CD4-positive, alpha-beta T cell (primary cell): ENCODE results near the gene CAPN10. TPM values are rescaled to one million over a fixed set of nuclear protein-coding genes. Genes with fewer than 3 reads are reported as not detected.

Experiments used
- ATAC-seq: fragments of 200-7000 bp; cut with Tn5 transposase; one replicate; pipeline ENCODE4 v1.10.0; 2022; ENCODE audit warnings: mild to moderate bottlenecking; ENCODE audit not compliant: poor library complexity
- CTCF ChIA-PET: fragments of 350-600 bp; sonication (Branson Sonifier 250); formaldehyde crosslinking; loops from one replicate; lab custom pipeline; 2021; ENCODE audit warnings: antibody characterized with exemption, inconsistent platforms; lab: Charles Lee
- POLR2A ChIA-PET: fragments of 350-600 bp; sonication (Branson Sonifier 250); formaldehyde crosslinking; loops from one replicate; lab custom pipeline; 2021; ENCODE audit warnings: antibody characterized with exemption, inconsistent platforms; lab: Charles Lee
- DNase-seq, 14 experiments: peaks; one replicate each; pipeline ENCODE4 v3.0.0-alpha.2; 2013 to 2020; ENCODE audit warnings: mixed read lengths in 2 of 14
- H3K27ac ChIP-seq, 2 donors: one replicate each; pipeline versions ENCODE4 v1.5.1 to v1.7.0; 2013; ENCODE audit warnings: low read length in 2 of 2, low read depth in 1 of 2, mild to moderate bottlenecking in 1 of 2
- H3K27me3 ChIP-seq, 2 experiments: 1 replicate in 1 of 2; 2 replicates in 1 of 2; pipeline versions ENCODE4 v1.6.1 to v1.7.0; 2013; ENCODE audit warnings: low read length in 2 of 2, control low read depth in 1 of 2, mild to moderate bottlenecking in 1 of 2, moderate library complexity in 1 of 2; ENCODE audit not compliant: insufficient read depth in 2 of 2, control insufficient read depth in 1 of 2
- H3K36me3 ChIP-seq: one replicate; pipeline ENCODE4 v1.6.1; 2013; ENCODE audit warnings: low read length, control low read depth; ENCODE audit not compliant: insufficient read depth
- H3K4me1 ChIP-seq: one replicate; pipeline ENCODE4 v1.6.1; 2013; ENCODE audit warnings: low read length, control low read depth; ENCODE audit not compliant: insufficient read depth
- H3K4me3 ChIP-seq: one replicate; pipeline ENCODE4 v1.5.1; 2013; ENCODE audit warnings: mild to moderate bottlenecking, low read length, moderate library complexity
- H3K9me3 ChIP-seq, 2 experiments: 1 replicate in 1 of 2; 2 replicates in 1 of 2; pipeline versions ENCODE4 v1.6.1 to v1.7.0; 2013; ENCODE audit warnings: low read length in 2 of 2, mild to moderate bottlenecking in 2 of 2, control low read depth in 1 of 2, moderate library complexity in 1 of 2; ENCODE audit not compliant: control insufficient read depth in 1 of 2, insufficient read depth in 1 of 2
- H3K27ac Mint-ChIP-seq: one replicate; pipeline ENCODE4 v1.8.0; 2020; ENCODE audit warnings: mixed read lengths
- H3K27me3 Mint-ChIP-seq: one replicate; pipeline ENCODE4 v1.8.0; 2021; ENCODE audit warnings: mixed read lengths
- H3K36me3 Mint-ChIP-seq: one replicate; pipeline ENCODE4 v1.8.0; 2021; ENCODE audit warnings: low read depth, mixed read lengths
- H3K4me1 Mint-ChIP-seq: one replicate; pipeline ENCODE4 v1.8.0; 2021; ENCODE audit warnings: low read depth, mixed read lengths
- H3K4me3 Mint-ChIP-seq: one replicate; pipeline ENCODE4 v1.8.0; 2020; ENCODE audit warnings: mild to moderate bottlenecking, mixed read lengths
- H3K9me3 Mint-ChIP-seq: one replicate; pipeline ENCODE4 v1.8.0; 2020; ENCODE audit warnings: mixed read lengths
- intact Hi-C, 2 experiments: fragments of 100-400 bp; cut with DNase I in 1 of 2; cut with micrococcal nuclease in 1 of 2; formaldehyde crosslinking; loops; one replicate each; pipeline versions ENCODE4 v1.15.1 to v1.9.0; 2023 to 2025; cut with DNase I, micrococcal nuclease
- total RNA-seq, 174 experiments: library from RNA in 2 of 174; stranded (reverse) in 2 of 174; gene quantifications; one replicate each; pipeline ENCODE4 v1.2.3 and lab custom pipeline; 2021 to 2026
- TF ChIP-seq, protein P1 (sequence below): fragments of 200-600 bp; IDR thresholded peaks from one replicate; pipeline ENCODE4 v1.8.0; 2022; ENCODE audit warnings: antibody characterized with exemption, mild to moderate bottlenecking

Gene CAPN10
- total RNA-seq, 2 experiments from 2014 or later: 40.6 to 42.1 TPM

DNA sequence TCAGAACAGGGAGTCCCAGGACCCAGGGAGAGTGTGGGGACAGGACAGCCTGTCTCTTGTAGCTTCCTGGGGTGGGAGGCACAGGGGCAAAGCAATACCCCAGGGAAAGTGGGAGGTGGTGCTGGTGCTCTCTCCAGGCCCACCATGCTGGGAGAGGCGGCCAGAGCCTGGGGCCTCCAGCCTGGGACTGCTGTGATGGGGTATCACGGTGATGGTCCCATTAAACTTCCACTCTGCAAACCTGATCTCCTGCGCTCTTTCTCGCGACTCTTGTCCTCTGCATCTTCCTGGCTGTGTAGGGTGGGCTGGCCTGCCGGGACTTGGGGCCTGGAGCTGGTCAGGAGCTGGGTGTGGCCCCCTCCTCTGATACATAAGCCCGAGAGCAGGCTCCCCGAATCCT is 8.0 kb upstream of the CAPN10 start:
- Histone ChIP-seq H3K27me3 (no peaks in the 10 kb centered on the region), H3K4me1 (peaks cover 43% of the 10 kb centered on the region), H3K9me3 (no peaks in the 10 kb centered on the region), H3K27ac (no peak overlapping the region), H3K4me3 (no peak overlapping the region), H3K36me3 (peaks cover 53% of the 10 kb centered on the region)
- Mint-ChIP-seq H3K4me3 (no peak overlapping the region), H3K27me3 (no peaks in the 10 kb centered on the region), H3K9me3 (no peaks in the 10 kb centered on the region), H3K36me3 (peaks cover 47% of the 10 kb centered on the region), H3K4me1 (peaks cover 27% of the 10 kb centered on the region), H3K27ac (peak overlapping the region; percentile 77)
- DNase-seq: no peak
- no peak for ATAC-seq
- intact Hi-C loops: loop anchor here in 1 of 2 experiments (2.0 kb wide), 1 partner anchor 64 kb away; no protein-coding TSS in a partner anchor
- POLR2A ChIA-PET: interaction anchor here (1.4 to 3.1 kb wide), 2 partner anchors 8 to 9 kb away, joined by 5 to 16 read pairs; partner anchors contain the start of gene CAPN10
- TF ChIP-seq, protein P1, sequence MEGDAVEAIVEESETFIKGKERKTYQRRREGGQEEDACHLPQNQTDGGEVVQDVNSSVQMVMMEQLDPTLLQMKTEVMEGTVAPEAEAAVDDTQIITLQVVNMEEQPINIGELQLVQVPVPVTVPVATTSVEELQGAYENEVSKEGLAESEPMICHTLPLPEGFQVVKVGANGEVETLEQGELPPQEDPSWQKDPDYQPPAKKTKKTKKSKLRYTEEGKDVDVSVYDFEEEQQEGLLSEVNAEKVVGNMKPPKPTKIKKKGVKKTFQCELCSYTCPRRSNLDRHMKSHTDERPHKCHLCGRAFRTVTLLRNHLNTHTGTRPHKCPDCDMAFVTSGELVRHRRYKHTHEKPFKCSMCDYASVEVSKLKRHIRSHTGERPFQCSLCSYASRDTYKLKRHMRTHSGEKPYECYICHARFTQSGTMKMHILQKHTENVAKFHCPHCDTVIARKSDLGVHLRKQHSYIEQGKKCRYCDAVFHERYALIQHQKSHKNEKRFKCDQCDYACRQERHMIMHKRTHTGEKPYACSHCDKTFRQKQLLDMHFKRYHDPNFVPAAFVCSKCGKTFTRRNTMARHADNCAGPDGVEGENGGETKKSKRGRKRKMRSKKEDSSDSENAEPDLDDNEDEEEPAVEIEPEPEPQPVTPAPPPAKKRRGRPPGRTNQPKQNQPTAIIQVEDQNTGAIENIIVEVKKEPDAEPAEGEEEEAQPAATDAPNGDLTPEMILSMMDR: no peak
- CTCF ChIA-PET: no interaction called here

DNA sequence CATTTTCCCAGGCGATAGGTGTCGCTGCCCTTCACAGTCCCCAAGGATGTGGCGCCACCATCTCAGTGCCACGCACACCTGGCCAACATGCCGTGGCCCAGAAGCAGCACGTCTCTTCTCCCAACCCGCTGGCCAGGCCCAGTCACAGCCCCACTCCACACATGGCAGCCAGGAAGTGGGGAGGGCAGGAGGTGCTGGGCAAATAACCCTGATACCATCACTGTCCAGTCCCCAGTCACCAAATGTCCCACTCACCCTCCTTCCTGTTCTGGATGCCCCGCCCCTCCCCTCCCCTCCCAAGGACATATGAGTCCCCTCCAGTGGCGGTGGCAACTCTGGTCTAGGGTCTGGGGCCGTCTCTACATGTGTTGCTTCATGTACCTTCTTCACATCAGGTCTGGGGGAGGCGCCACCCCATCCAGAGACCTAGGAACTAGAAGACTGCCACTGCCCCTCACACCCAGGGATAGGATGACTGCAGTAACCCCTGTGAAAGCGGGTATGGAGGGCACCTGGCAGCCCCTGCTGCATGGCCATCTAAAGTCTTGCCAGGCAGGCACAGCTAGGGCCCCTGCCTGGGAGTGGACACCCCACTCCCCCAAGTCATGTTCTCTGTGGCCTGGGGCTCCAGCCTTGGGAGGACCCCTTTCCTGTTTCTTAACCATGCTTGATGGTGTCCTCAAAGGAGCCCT is 7.3 kb upstream of the CAPN10 start:
- Mint-ChIP-seq H3K27ac (peak overlapping the region; percentile 77), H3K4me3 (peak overlapping the region; percentile 18), H3K36me3 (peaks cover 47% of the 10 kb centered on the region), H3K9me3 (no peaks in the 10 kb centered on the region), H3K27me3 (no peaks in the 10 kb centered on the region), H3K4me1 (peaks cover 27% of the 10 kb centered on the region)
- Histone ChIP-seq H3K4me3 (no peak overlapping the region), H3K9me3 (no peaks in the 10 kb centered on the region), H3K27me3 (no peaks in the 10 kb centered on the region), H3K27ac (peak overlapping the region; percentile 59 to 69), H3K36me3 (peaks cover 45% of the 10 kb centered on the region), H3K4me1 (peaks cover 49% of the 10 kb centered on the region)
- intact Hi-C loops: loop anchor here (1.0 to 2.0 kb wide), 2 partner anchors 18 to 64 kb away; no protein-coding TSS in a partner anchor
- POLR2A ChIA-PET: interaction anchor here (0.9 to 2.0 kb wide), 5 partner anchors 10 to 28 kb away, joined by 3 to 51 read pairs (median 14); partner anchors contain the start of genes DUSP28 and RNPEPL1
- CTCF ChIA-PET: interaction anchor here (0.6 to 2.0 kb wide), 12 partner anchors 8 to 70 kb away, joined by 3 to 54 read pairs (median 7); partner anchors contain the start of genes ANKMY1, DUSP28, GPR35 and RNPEPL1
- DNase-seq: no peak
- ATAC-seq: no peak
- TF ChIP-seq, protein P1: no peak

DNA sequence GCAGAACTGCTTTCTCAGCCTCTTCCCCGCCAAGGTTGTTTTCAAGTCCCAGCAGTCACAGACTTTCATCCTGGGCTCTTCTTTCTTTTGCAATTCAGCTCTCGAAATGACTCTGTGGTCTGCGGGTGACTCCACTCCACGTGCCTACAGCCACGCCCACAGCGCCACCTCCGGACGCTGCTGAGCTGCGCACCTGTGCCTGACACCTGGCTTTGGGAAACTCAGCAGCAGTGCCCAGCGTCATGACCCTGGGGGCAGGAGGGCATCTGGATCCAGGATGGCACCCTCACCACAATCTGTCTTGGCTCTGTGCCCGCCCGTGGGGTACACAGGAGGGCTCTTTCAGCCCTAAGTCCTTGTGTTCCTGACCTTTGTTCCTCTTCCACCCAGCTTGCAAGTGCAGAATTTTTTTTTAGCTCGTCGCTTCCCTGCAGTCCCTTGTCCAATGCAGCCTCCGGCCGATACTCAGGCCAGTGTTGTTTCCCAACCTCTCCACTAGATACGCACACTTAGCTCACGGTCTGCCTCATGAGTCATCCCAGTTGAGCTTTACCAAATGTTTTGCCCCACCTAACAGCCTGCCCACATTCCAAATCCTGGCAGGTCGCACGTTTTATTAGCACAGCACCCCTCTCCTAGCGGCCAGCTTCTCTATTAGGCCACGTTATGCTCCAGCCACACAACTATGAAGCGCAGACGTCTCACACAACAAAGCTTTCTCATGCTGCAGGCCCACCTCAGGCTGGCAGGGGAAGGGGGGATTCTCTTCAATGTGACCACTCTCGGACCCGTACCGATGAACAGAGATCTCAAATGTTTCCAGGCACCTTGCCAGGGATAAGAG is 6.5 kb upstream of the CAPN10 start:
- H3K27me3 Mint-ChIP-seq: no peaks in the 10 kb centered on the region
- Histone ChIP-seq H3K27ac (peak overlapping the region; percentile 59 to 69), H3K9me3 (no peaks in the 10 kb centered on the region), H3K4me3 (no peak overlapping the region), H3K27me3 (no peaks in the 10 kb centered on the region), H3K4me1 (peaks cover 57% of the 10 kb centered on the region), H3K36me3 (peaks cover 38% of the 10 kb centered on the region)
- ChIA-PET POLR2A (interaction anchor here (0.9 to 2.0 kb wide), 6 partner anchors 9 to 43 kb away, joined by 3 to 51 read pairs (median 9); partner anchors contain the start of genes DUSP28 and RNPEPL1), CTCF (interaction anchor here (0.6 to 2.0 kb wide), 12 partner anchors 9 to 69 kb away, joined by 3 to 54 read pairs (median 7); partner anchors contain the start of genes ANKMY1, DUSP28, GPR35 and RNPEPL1)
- DNase-seq (peak; percentile 68 to 93 (median 78)), ATAC-seq (peak; percentile 97)
- H3K4me1 Mint-ChIP-seq: peaks cover 33% of the 10 kb centered on the region
- H3K27ac Mint-ChIP-seq: peak overlapping the region; percentile 77
- H3K9me3 Mint-ChIP-seq: no peaks in the 10 kb centered on the region
- peak overlapping the region; percentile 18 for H3K4me3 Mint-ChIP-seq
- peaks cover 42% of the 10 kb centered on the region for H3K36me3 Mint-ChIP-seq
- intact Hi-C loops: loop anchor here (1.0 to 10.0 kb wide), 5 partner anchors 19 to 1055 kb away; partner anchors contain the start of genes ATG4B (in 1 of the 2), MTERF4 (in 1 of the 2) and THAP4 (in 1 of the 2)
- TF ChIP-seq, protein P1: peak; percentile 66
